ENCODE data around the gene LONRF2.

LONRF2 gene

GRCh38 chr2:100230754-100231153 is 91.5 kb downstream of the LONRF2 start:
- DNase-seq = no peak

GRCh38 chr2:100228967-100229366 is 93.3 kb downstream of the LONRF2 start:
- no peak for DNase-seq

- DNase-seq = no peak
These were observed 93.9 kb downstream of the LONRF2 start for GRCh38 chr2:100228415-100228814.

- no peak for DNase-seq
These were observed 97.2 kb downstream of the LONRF2 start for GRCh38 chr2:100224988-100225710.

GRCh38 chr2:100223502-100223901 is 98.8 kb downstream of the LONRF2 start:
- DNase-seq = no peak

All from SIG-M5 (cell line).